H1 (cell line): ENCODE measurements around the gene SAMM50.

Experiments used
- ATF3 ChIP-seq: IDR thresholded peaks from 2 replicates; pipeline ENCODE4 v1.6.1; 2011; ENCODE audit warnings: low read depth, mild to moderate bottlenecking, low read length; ENCODE audit not compliant: insufficient read depth
- CTCF ChIP-seq, 3 experiments: IDR thresholded peaks; 1 replicate in 2 of 3; 2 replicates in 1 of 3; pipeline versions ENCODE4 v1.5.1 to v1.6.1; 2011; ENCODE audit warnings: low read length in 3 of 3, mild to moderate bottlenecking in 3 of 3, inconsistent platforms in 2 of 3, low read depth in 1 of 3, moderate library complexity in 1 of 3; ENCODE audit not compliant: insufficient read depth in 1 of 3; ENCODE audit errors: control extremely low read depth in 1 of 3
- MAFK ChIP-seq: IDR thresholded peaks from 2 replicates; pipeline ENCODE4 v1.6.1; 2012; ENCODE audit warnings: low read depth, mild to moderate bottlenecking, improper control_type of control experiment, low read length
- SAP30 ChIP-seq: fragments of 300-600 bp; sonication (generic); IDR thresholded peaks from 2 replicates; pipeline ENCODE4 v1.7.1; 2012; ENCODE audit warnings: low read length, moderate library complexity, mild to moderate bottlenecking, inconsistent platforms; ENCODE audit not compliant: insufficient read depth, insufficient replicate concordance
- SP1 ChIP-seq: IDR thresholded peaks from 2 replicates; pipeline ENCODE4 v1.6.1; 2011; ENCODE audit warnings: low read depth, low read length
- TCF12 ChIP-seq: IDR thresholded peaks from 2 replicates; pipeline ENCODE4 v1.6.1; 2011; ENCODE audit warnings: low read depth, mild to moderate bottlenecking, low read length

- no peak for TF ChIP-seq CTCF (IDR thresholded peaks at IDR 0.05; ENCODE audit: control extremely low read depth in 1 of 3, insufficient read depth in 1 of 3, low read depth in 1 of 3, low read length in 3 of 3)
- TF ChIP-seq SP1: no peak
- no peak for TF ChIP-seq TCF12
- TF ChIP-seq MAFK: no peak
- TF ChIP-seq SAP30: no peak
- TF ChIP-seq ATF3: no peak
Observed at GRCh38 chr22:43931771-43932170, 23.5 kb upstream of the SAMM50 start.
